Middle frontal gyrus (tissue), 1 donor: ENCODE data around the gene COLEC12.

Experiments
- DNase-seq: peaks from one replicate; pipeline ENCODE4 v3.0.0-alpha.2; 2015; ENCODE audit warnings: low spot score; ENCODE audit errors: extremely low spot score

The COLEC12 gene

GRCh38 chr18:475202-476031 lies 25.1 kb downstream of the COLEC12 start:
- no peak for DNase-seq

GRCh38 chr18:474416-474815 lies 26.1 kb downstream of the COLEC12 start:
- no peak for DNase-seq

- no peak for DNase-seq
Observed at GRCh38 chr18:473802-474201, 26.7 kb downstream of the COLEC12 start.

GRCh38 chr18:471716-472115 lies 28.8 kb downstream of the COLEC12 start:
- DNase-seq, result no peak

- DNase-seq, result no peak
Observed at GRCh38 chr18:470661-471501, 29.6 kb downstream of the COLEC12 start.

- no peak for DNase-seq
Observed at GRCh38 chr18:468955-469790, 31.3 kb downstream of the COLEC12 start.

- DNase-seq, result no peak
Observed at GRCh38 chr18:463827-464541, 36.5 kb downstream of the COLEC12 start.

- no peak for DNase-seq
Observed at GRCh38 chr18:463403-463802, 37.1 kb downstream of the COLEC12 start.

- no peak for DNase-seq
Observed at GRCh38 chr18:461762-462161, 38.7 kb downstream of the COLEC12 start.

GRCh38 chr18:460791-461190 lies 39.7 kb downstream of the COLEC12 start:
- DNase-seq, result no peak

- no peak for DNase-seq
Observed at GRCh38 chr18:459814-460593, 40.5 kb downstream of the COLEC12 start.

GRCh38 chr18:457521-458412 lies 42.7 kb downstream of the COLEC12 start:
- no peak for DNase-seq

- no peak for DNase-seq
Observed at GRCh38 chr18:457140-457519, 43.4 kb downstream of the COLEC12 start.

- DNase-seq, result no peak
Observed at GRCh38 chr18:456361-457139, 44.0 kb downstream of the COLEC12 start.

GRCh38 chr18:453400-453799 lies 47.1 kb downstream of the COLEC12 start:
- DNase-seq, result no peak

GRCh38 chr18:452816-453215 lies 47.7 kb downstream of the COLEC12 start:
- no peak for DNase-seq

GRCh38 chr18:449374-449773 lies 51.1 kb downstream of the COLEC12 start:
- DNase-seq, result no peak

- no peak for DNase-seq
Observed at GRCh38 chr18:448116-448790, 52.2 kb downstream of the COLEC12 start.
